HEK293 (cell line): ENCODE data around the gene KAT2B.

Source experiments
- CTCF ChIA-PET: fragments of 350-600 bp; formaldehyde crosslinking; extraction: SDS; loops from one replicate; lab custom pipeline; 2021; ENCODE audit warnings: antibody characterized with exemption; lab: Yijun Ruan, JAX
- POLR2A ChIA-PET: fragments of 300-600 bp; formaldehyde crosslinking; extraction: SDS; loops from one replicate; lab custom pipeline; 2020; ENCODE audit warnings: antibody characterized with exemption, inconsistent platforms; lab: Yijun Ruan, JAX
- H3K27ac ChIP-seq: fragments of 200-500 bp; sonication (Bioruptor generic); 2 replicates; pipeline ENCODE4 v1.5.1; 2014; ENCODE audit warnings: low read depth, low read length, control low read depth, inconsistent platforms; ENCODE audit errors: extremely low read depth
- H3K36me3 ChIP-seq, 2 experiments: fragments of 200-500 bp in 1 of 2; sonication (Bioruptor generic) in 1 of 2; 1 replicate in 1 of 2; 2 replicates in 1 of 2; pipeline ENCODE4 v1.5.1; 2014 to 2017; ENCODE audit warnings: inconsistent platforms in 2 of 2, low read length in 2 of 2; ENCODE audit not compliant: control insufficient read depth in 2 of 2, insufficient read depth in 1 of 2
- H3K4me1 ChIP-seq: fragments of 200-500 bp; sonication (Bioruptor generic); 2 replicates; pipeline ENCODE4 v1.5.1; 2014; ENCODE audit warnings: mild to moderate bottlenecking, low read length, inconsistent platforms; ENCODE audit not compliant: control insufficient read depth, insufficient read depth
- H3K4me3 ChIP-seq: 2 replicates; pipeline ENCODE4 v1.5.1; 2011; ENCODE audit warnings: low read depth, mild to moderate bottlenecking, control low read depth, low read length, moderate library complexity
- H3K9me3 ChIP-seq: fragments of 200-500 bp; sonication (Bioruptor generic); 2 replicates; pipeline ENCODE4 v1.5.1; 2014; ENCODE audit warnings: low read depth, low read length, inconsistent platforms; ENCODE audit not compliant: control insufficient read depth, insufficient read depth
- ELK4 ChIP-seq: IDR thresholded peaks from 2 replicates; pipeline ENCODE4 v1.6.1; 2011; ENCODE audit warnings: mild to moderate bottlenecking, low read depth, low read length, borderline replicate concordance
- KLF8 ChIP-seq: fragments of 450-650 bp; formaldehyde crosslinking; IDR thresholded peaks from 2 replicates; pipeline ENCODE4 v1.5.1; 2016; ENCODE audit warnings: missing biosample characterization, missing genetic modification characterization
- PRDM1 ChIP-seq: fragments of 450-650 bp; formaldehyde crosslinking; IDR thresholded peaks from 2 replicates; pipeline ENCODE4; 2016; ENCODE audit warnings: missing biosample characterization, missing genetic modification characterization
- PRDM10 ChIP-seq: fragments of 450-650 bp; formaldehyde crosslinking; IDR thresholded peaks from 2 replicates; pipeline ENCODE4 v1.5.1; 2016; ENCODE audit warnings: missing biosample characterization, missing genetic modification characterization
- SETDB1 ChIP-seq: IDR thresholded peaks from one replicate; pipeline ENCODE4 v1.6.1; 2017; ENCODE audit warnings: mild to moderate bottlenecking, low read length, moderate library complexity, mixed read lengths; ENCODE audit not compliant: insufficient read length
- SP2 ChIP-seq: fragments of 450-650 bp; formaldehyde crosslinking; IDR thresholded peaks from 2 replicates; pipeline ENCODE4 v1.5.1; 2016; ENCODE audit warnings: missing biosample characterization, missing genetic modification characterization
- TRIM28 ChIP-seq: IDR thresholded peaks from 2 replicates; pipeline ENCODE4 v1.6.1; 2011; ENCODE audit warnings: low read length, control low read depth, borderline replicate concordance
- YY1 ChIP-seq: fragments of 450-650 bp; formaldehyde crosslinking; IDR thresholded peaks from 2 replicates; pipeline ENCODE4 v1.5.1; 2018; ENCODE audit warnings: missing biosample characterization, missing genetic modification characterization
- ZBTB20 ChIP-seq: fragments of 450-650 bp; formaldehyde crosslinking; IDR thresholded peaks from 2 replicates; pipeline ENCODE4 v1.5.1; 2016; ENCODE audit warnings: missing biosample characterization, missing genetic modification characterization
- ZBTB21 ChIP-seq: fragments of 450-650 bp; formaldehyde crosslinking; IDR thresholded peaks from 2 replicates; pipeline ENCODE4 v1.5.1; 2017; ENCODE audit warnings: missing biosample characterization, missing genetic modification characterization
- ZFP41 ChIP-seq: fragments of 450-650 bp; formaldehyde crosslinking; IDR thresholded peaks from 2 replicates; pipeline ENCODE4 v1.5.1; 2016; ENCODE audit warnings: missing biosample characterization, missing genetic modification characterization, borderline replicate concordance
- ZNF114 ChIP-seq: fragments of 450-650 bp; formaldehyde crosslinking; IDR thresholded peaks from 2 replicates; pipeline ENCODE4 v1.5.0; 2017; ENCODE audit warnings: missing biosample characterization, missing genetic modification characterization
- ZNF133 ChIP-seq: fragments of 450-650 bp; formaldehyde crosslinking; IDR thresholded peaks from 2 replicates; pipeline ENCODE4 v1.5.1; 2016; ENCODE audit warnings: missing biosample characterization, missing genetic modification characterization
- ZNF16 ChIP-seq: fragments of 450-650 bp; formaldehyde crosslinking; IDR thresholded peaks from 2 replicates; pipeline ENCODE4 v1.5.1; 2016; ENCODE audit warnings: low read depth, missing biosample characterization, missing genetic modification characterization
- ZNF221 ChIP-seq: fragments of 450-650 bp; formaldehyde crosslinking; IDR thresholded peaks from 2 replicates; pipeline ENCODE4 v1.5.1; 2017; ENCODE audit warnings: missing biosample characterization, missing genetic modification characterization, borderline replicate concordance
- ZNF24 ChIP-seq: fragments of 450-650 bp; formaldehyde crosslinking; IDR thresholded peaks from 2 replicates; pipeline ENCODE4 v1.5.1; 2016; ENCODE audit warnings: missing biosample characterization, missing genetic modification characterization
- ZNF274 ChIP-seq, 2 experiments: fragments of 200-500 bp in 1 of 2; fragments of 450-650 bp in 1 of 2; sonication (Bioruptor generic) in 1 of 2; formaldehyde crosslinking in 1 of 2; IDR thresholded peaks; 2 replicates each; pipeline versions ENCODE4 v1.5.1 to v1.6.1; 2014 to 2016; ENCODE audit warnings: borderline replicate concordance in 1 of 2, inconsistent platforms in 1 of 2, low read length in 1 of 2, missing biosample characterization in 1 of 2, missing genetic modification characterization in 1 of 2
- ZNF350 ChIP-seq: fragments of 450-650 bp; formaldehyde crosslinking; IDR thresholded peaks from 2 replicates; pipeline ENCODE4 v1.5.0; 2017; ENCODE audit warnings: missing biosample characterization, mild to moderate bottlenecking, missing genetic modification characterization
- ZNF621 ChIP-seq: fragments of 450-650 bp; formaldehyde crosslinking; IDR thresholded peaks from 2 replicates; pipeline ENCODE4 v1.5.1; 2017; ENCODE audit warnings: missing biosample characterization, missing genetic modification characterization
- ZNF626 ChIP-seq: fragments of 450-650 bp; sonication (Bioruptor Pico); formaldehyde crosslinking; IDR thresholded peaks from 2 replicates; pipeline ENCODE4 v1.5.1; 2018; ENCODE audit warnings: missing biosample characterization, missing genetic modification characterization, inconsistent platforms
- ZNF660 ChIP-seq: fragments of 450-650 bp; IDR thresholded peaks from 2 replicates; pipeline ENCODE4 v1.5.1; 2018; ENCODE audit warnings: missing biosample characterization, mild to moderate bottlenecking, missing genetic modification characterization
- ZNF677 ChIP-seq: fragments of 450-650 bp; IDR thresholded peaks from 2 replicates; pipeline ENCODE4 v1.5.0; 2018; ENCODE audit warnings: missing biosample characterization, mild to moderate bottlenecking, missing genetic modification characterization, moderate library complexity
- ZNF701 ChIP-seq: fragments of 450-650 bp; formaldehyde crosslinking; IDR thresholded peaks from 2 replicates; pipeline ENCODE4 v1.5.1; 2016; ENCODE audit warnings: missing biosample characterization, missing genetic modification characterization
- ZNF777 ChIP-seq: fragments of 450-650 bp; formaldehyde crosslinking; IDR thresholded peaks from 2 replicates; pipeline ENCODE4 v1.5.1; 2017; ENCODE audit warnings: missing biosample characterization, missing genetic modification characterization, borderline replicate concordance
- ZSCAN16 ChIP-seq: fragments of 450-650 bp; formaldehyde crosslinking; IDR thresholded peaks from 2 replicates; pipeline ENCODE4 v1.5.1; 2016; ENCODE audit warnings: missing biosample characterization, missing genetic modification characterization
- TF ChIP-seq, protein P1 (sequence below): fragments of 450-650 bp; formaldehyde crosslinking; IDR thresholded peaks from 2 replicates; pipeline ENCODE4; 2016; ENCODE audit warnings: missing biosample characterization, missing genetic modification characterization
- TF ChIP-seq, protein P2 (sequence below): fragments of 450-650 bp; formaldehyde crosslinking; IDR thresholded peaks from 2 replicates; pipeline ENCODE4 v1.5.1; 2017; ENCODE audit warnings: missing biosample characterization, missing genetic modification characterization

The KAT2B gene

GRCh38 chr3:20121088-20121487 lies 80.8 kb downstream of the KAT2B start (continued):
- no peak for TF ChIP-seq ZNF701 (tag by site-specific recombination)
- TF ChIP-seq, protein P1, sequence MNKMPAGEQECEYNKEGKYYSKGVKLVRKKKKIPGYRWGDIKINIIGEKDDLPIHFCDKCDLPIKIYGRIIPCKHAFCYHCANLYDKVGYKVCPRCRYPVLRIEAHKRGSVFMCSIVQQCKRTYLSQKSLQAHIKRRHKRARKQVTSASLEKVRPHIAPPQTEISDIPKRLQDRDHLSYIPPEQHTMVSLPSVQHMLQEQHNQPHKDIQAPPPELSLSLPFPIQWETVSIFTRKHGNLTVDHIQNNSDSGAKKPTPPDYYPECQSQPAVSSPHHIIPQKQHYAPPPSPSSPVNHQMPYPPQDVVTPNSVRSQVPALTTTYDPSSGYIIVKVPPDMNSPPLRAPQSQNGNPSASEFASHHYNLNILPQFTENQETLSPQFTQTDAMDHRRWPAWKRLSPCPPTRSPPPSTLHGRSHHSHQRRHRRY (tag by site-specific recombination) = no peak
- TF ChIP-seq, protein P2, sequence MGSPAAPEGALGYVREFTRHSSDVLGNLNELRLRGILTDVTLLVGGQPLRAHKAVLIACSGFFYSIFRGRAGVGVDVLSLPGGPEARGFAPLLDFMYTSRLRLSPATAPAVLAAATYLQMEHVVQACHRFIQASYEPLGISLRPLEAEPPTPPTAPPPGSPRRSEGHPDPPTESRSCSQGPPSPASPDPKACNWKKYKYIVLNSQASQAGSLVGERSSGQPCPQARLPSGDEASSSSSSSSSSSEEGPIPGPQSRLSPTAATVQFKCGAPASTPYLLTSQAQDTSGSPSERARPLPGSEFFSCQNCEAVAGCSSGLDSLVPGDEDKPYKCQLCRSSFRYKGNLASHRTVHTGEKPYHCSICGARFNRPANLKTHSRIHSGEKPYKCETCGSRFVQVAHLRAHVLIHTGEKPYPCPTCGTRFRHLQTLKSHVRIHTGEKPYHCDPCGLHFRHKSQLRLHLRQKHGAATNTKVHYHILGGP (tag by site-specific recombination) = no peak

- TF ChIP-seq ELK4 (no peak), ZSCAN16 (no peak), ZNF274 (IDR thresholded peaks at IDR 0.05; ENCODE audit: low read length) (no peak), ZNF274 (tag by site-specific recombination; IDR thresholded peaks at IDR 0.05; ENCODE audit: borderline replicate concordance) (no peak), ZBTB20 (tag by site-specific recombination) (no peak), KLF8 (no peak), ZNF660 (tag by site-specific recombination) (no peak), ZBTB21 (tag by site-specific recombination) (no peak), ZNF221 (no peak), ZNF621 (no peak)
- H3K36me3 ChIP-seq = peaks cover 3 to 47% of the 10 kb centered on the region in 2 experiments; a peak in 2 of 3 replicates
- ChIA-PET POLR2A (no interaction called here), CTCF (no interaction called here)
- no peaks in the 10 kb centered on the region for H3K4me1 ChIP-seq
- no peak overlapping the region for H3K4me3 ChIP-seq
- H3K9me3 ChIP-seq = no peaks in the 10 kb centered on the region
- no peak overlapping the region for H3K27ac ChIP-seq
Observed at GRCh38 chr3:20123131-20123652, 82.9 kb downstream of the KAT2B start.

GRCh38 chr3:20125289-20125688 lies 85.0 kb downstream of the KAT2B start:
- Histone ChIP-seq H3K4me3 (no peak overlapping the region), H3K4me1 (no peaks in the 10 kb centered on the region), H3K27ac (no peak overlapping the region), H3K36me3 (peaks cover 3 to 44% of the 10 kb centered on the region in 2 experiments; a peak in 2 of 3 replicates), H3K9me3 (no peaks in the 10 kb centered on the region)
- ChIA-PET POLR2A (no interaction called here), CTCF (interaction anchor here (1.1 kb wide), 1 partner anchor 11 kb away, joined by 3 read pairs; no protein-coding TSS in a partner anchor)
- TF ChIP-seq PRDM10 (tag by site-specific recombination) (no peak), TRIM28 (no peak), ZNF626 (tag by site-specific recombination) (no peak), ZNF350 (tag by site-specific recombination) (no peak), ELK4 (no peak), ZNF133 (tag by site-specific recombination) (no peak), ZNF677 (tag by site-specific recombination) (no peak), ZNF24 (tag by site-specific recombination) (no peak), ZNF114 (tag by site-specific recombination) (no peak), ZFP41 (tag by site-specific recombination) (no peak), ZNF16 (no peak), YY1 (tag by site-specific recombination) (no peak), SETDB1 (no peak), ZNF777 (no peak), PRDM1 (tag by site-specific recombination) (no peak), SP2 (tag by site-specific recombination) (no peak)
